Vagina (tissue), 2 donors: ENCODE data around the gene ABLIM1.

Experiments
- CTCF ChIP-seq, 3 experiments: fragments of 450-650 bp in 2 of 3; fragments of 200-600 bp in 1 of 3; sonication (generic) in 1 of 3; IDR thresholded peaks; one replicate each; pipeline ENCODE4 v1.5.1; 2017 to 2019; ENCODE audit warnings: antibody characterized with exemption in 3 of 3, mild to moderate bottlenecking in 2 of 3, moderate library complexity in 2 of 3
- POLR2A ChIP-seq, 2 donors: fragments of 450-650 bp; IDR thresholded peaks; one replicate each; pipeline ENCODE4 v1.6.1; 2017; ENCODE audit warnings: antibody characterized with exemption in 2 of 2, mild to moderate bottlenecking in 2 of 2, moderate library complexity in 2 of 2
- POLR2AphosphoS5 ChIP-seq, 2 donors: sonication (generic); formaldehyde crosslinking; IDR thresholded peaks; one replicate each; pipeline ENCODE4 v1.9.0; 2017; ENCODE audit warnings: antibody characterized with exemption in 2 of 2, mild to moderate bottlenecking in 2 of 2, low read depth in 1 of 2; ENCODE audit not compliant: insufficient read depth in 1 of 2

- TF ChIP-seq POLR2AphosphoS5 (IDR thresholded peaks at IDR 0.05; ENCODE audit: insufficient read depth in 1 of 2, low read depth in 1 of 2) (no peak), CTCF (IDR thresholded peaks at IDR 0.05) (no peak), POLR2A (IDR thresholded peaks at IDR 0.05) (no peak)
These were observed 157.4 kb downstream of the ABLIM1 start for GRCh38 chr10:114500643-114501042.
